SU-DHL-6 (cell line): ENCODE measurements around the gene PPP1R13L.
A peak's percentile ranks its signal among the peaks of the same experiment; 100 is the strongest.

Experiments
- H2AFZ ChIP-seq: fragments of 200-600 bp; sonication (generic); 2 replicates; pipeline ENCODE4 v1.6.1; 2014; ENCODE audit warnings: low read depth, mild to moderate bottlenecking, moderate library complexity, mixed read lengths, antibody characterized with exemption, low read length; ENCODE audit not compliant: severe bottlenecking
- H3F3A ChIP-seq: fragments of 200-600 bp; shearing (Covaris generic); 2 replicates; pipeline ENCODE4 v1.6.0; 2016; ENCODE audit warnings: antibody characterized with exemption, mild to moderate bottlenecking; ENCODE audit not compliant: insufficient read depth
- H3K27ac ChIP-seq: fragments of 200-600 bp; sonication (generic); 2 replicates; pipeline ENCODE4 v1.5.1; 2016; ENCODE audit warnings: low read depth, mild to moderate bottlenecking, low read length, moderate library complexity, mixed read lengths
- H3K27me3 ChIP-seq: fragments of 200-600 bp; sonication (generic), shearing (Covaris generic); 2 replicates; pipeline ENCODE4 v1.6.0; 2014; ENCODE audit warnings: mild to moderate bottlenecking, low read length
- H3K36me3 ChIP-seq: fragments of 200-600 bp; sonication (generic); 2 replicates; pipeline ENCODE4 v1.6.1; 2014; ENCODE audit warnings: mild to moderate bottlenecking, low read length, mixed read lengths
- H3K4me2 ChIP-seq: fragments of 300-600, 200-600 bp; shearing (Covaris generic), sonication (generic); 2 replicates; pipeline ENCODE4 v1.6.0; 2014; ENCODE audit warnings: low read length, low read depth, mild to moderate bottlenecking; ENCODE audit not compliant: poor library complexity, severe bottlenecking
- H3K4me3 ChIP-seq: fragments of 200-600 bp; sonication (generic); 2 replicates; pipeline ENCODE4 v1.5.1; 2014; ENCODE audit warnings: antibody characterized with exemption, low read length, mild to moderate bottlenecking, mixed read lengths; ENCODE audit not compliant: insufficient read depth, poor library complexity, severe bottlenecking
- H3K79me2 ChIP-seq: fragments of 200-600 bp; sonication (generic); 2 replicates; pipeline ENCODE4 v1.6.1; 2014; ENCODE audit warnings: mild to moderate bottlenecking, low read length, moderate library complexity; ENCODE audit not compliant: insufficient read depth
- H3K9ac ChIP-seq: fragments of 200-600 bp; sonication (generic); 2 replicates; pipeline ENCODE4 v1.7.0; 2014; ENCODE audit warnings: mild to moderate bottlenecking, low read length
- H3K9me2 ChIP-seq: fragments of 200-600 bp; sonication (generic); replicated peaks from 2 replicates; pipeline ENCODE4 v1.6.1; 2014; ENCODE audit warnings: low read length; ENCODE audit not compliant: insufficient read depth
- H3K9me3 ChIP-seq: fragments of 200-600 bp; sonication (generic); 2 replicates; pipeline ENCODE4 v1.6.1; 2014; ENCODE audit warnings: low read length, mixed read lengths; ENCODE audit not compliant: insufficient read depth
- H4K20me1 ChIP-seq: fragments of 200-600 bp; sonication (generic); 2 replicates; pipeline ENCODE4 v1.6.1; 2014; ENCODE audit warnings: low read depth, mild to moderate bottlenecking, antibody characterized with exemption, low read length, moderate library complexity, mixed read lengths
- CTCF ChIP-seq: fragments of 200-600 bp; sonication (generic); IDR thresholded peaks from one replicate; pipeline ENCODE4 v1.5.1; 2017; ENCODE audit warnings: antibody characterized with exemption, mild to moderate bottlenecking, low read length, moderate library complexity; ENCODE audit not compliant: insufficient read depth, poor library complexity, severe bottlenecking
- EZH2phosphoT487 ChIP-seq: fragments of 200-600 bp; sonication (generic), shearing (Covaris generic); conservative IDR thresholded peaks from 2 replicates; pipeline ENCODE4 v1.6.1; 2018; ENCODE audit warnings: mild to moderate bottlenecking, antibody characterized with exemption, low read length, moderate library complexity, mixed read lengths

PPP1R13L gene

DNA sequence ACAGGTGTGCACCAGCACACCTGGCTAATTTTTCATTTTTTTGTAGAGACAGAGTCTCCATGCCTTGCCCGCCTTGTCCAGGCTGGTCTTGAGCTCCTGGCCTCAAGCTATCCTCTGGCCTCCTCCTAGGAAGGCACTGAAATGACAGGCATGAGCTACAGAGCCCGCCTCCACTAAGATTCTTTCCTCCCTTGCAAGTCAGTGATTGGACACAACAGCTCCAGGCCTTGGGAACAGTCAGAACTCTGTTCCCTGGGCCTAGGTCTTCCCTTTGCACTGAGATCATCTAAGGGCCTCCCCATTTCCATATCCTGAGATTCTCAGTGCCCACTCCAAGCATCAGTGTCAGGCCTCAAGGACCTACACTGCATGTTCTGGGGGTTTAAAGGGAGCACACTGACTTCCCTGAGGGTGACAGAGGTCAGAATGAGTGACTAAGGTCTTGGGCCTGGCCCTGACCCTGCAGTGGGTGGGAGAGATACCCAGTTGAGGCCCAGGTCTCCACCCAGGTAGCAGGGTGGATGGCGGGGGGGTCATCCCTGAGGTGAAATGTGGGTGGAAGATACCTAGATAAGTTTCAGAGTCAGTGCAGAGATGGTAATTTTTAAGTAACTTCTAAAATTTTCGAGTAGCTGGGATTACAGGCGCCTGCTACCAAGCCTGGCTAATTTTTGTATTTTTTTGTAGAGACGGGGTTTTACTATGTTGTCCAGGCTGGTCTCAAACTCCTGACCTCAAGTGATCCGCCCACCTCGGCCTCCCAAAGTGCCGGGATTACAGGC is 36.2 kb upstream of the PPP1R13L start:
- no peaks in the 10 kb centered on the region for H3K9me2 ChIP-seq
- no peak overlapping the region for H3K9ac ChIP-seq
- no peaks in the 10 kb centered on the region for H3K36me3 ChIP-seq
- H3F3A ChIP-seq = peaks cover 20% of the 10 kb centered on the region
- H3K4me3 ChIP-seq = no peak overlapping the region
- no peak overlapping the region for H3K4me2 ChIP-seq
- H4K20me1 ChIP-seq = no peaks in the 10 kb centered on the region
- no peak for TF ChIP-seq CTCF
- TF ChIP-seq EZH2phosphoT487 = no peak
- no peaks in the 10 kb centered on the region for H3K79me2 ChIP-seq
- H2AFZ ChIP-seq = no peak overlapping the region
- no peaks in the 10 kb centered on the region for H3K9me3 ChIP-seq
- H3K27ac ChIP-seq = no peak overlapping the region
- H3K27me3 ChIP-seq = no peaks in the 10 kb centered on the region

DNA sequence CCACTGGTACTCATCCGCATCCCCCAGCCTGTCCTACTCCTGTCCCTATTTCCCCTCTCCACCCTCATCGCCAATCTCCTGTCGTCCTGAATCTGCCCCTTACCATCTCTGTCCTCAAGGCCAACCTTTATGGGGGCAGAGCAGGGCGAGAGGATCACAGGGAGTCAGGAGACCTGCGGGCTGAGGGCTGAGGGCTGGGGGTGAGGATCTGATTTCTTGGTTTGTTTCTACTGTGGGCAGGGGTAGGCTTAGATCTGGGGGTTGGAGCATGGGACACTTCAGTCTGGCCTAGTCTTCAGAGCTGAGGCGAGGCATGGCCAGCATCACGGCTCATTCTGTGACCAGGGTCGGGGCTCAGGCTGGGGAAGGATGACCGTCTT is 35.4 kb upstream of the PPP1R13L start:
- Histone ChIP-seq H4K20me1 (no peaks in the 10 kb centered on the region), H3K27me3 (no peaks in the 10 kb centered on the region), H3K9me3 (no peaks in the 10 kb centered on the region), H3K4me2 (peak overlapping the region; percentile 91), H3F3A (peaks cover 17% of the 10 kb centered on the region), H3K9me2 (no peaks in the 10 kb centered on the region), H3K27ac (no peak overlapping the region), H3K36me3 (no peaks in the 10 kb centered on the region), H3K4me3 (peak overlapping the region; percentile 68), H3K79me2 (no peaks in the 10 kb centered on the region), H3K9ac (peak overlapping the region; percentile 63), H2AFZ (peak overlapping the region; percentile 93)
- TF ChIP-seq CTCF (no peak), EZH2phosphoT487 (no peak)

DNA sequence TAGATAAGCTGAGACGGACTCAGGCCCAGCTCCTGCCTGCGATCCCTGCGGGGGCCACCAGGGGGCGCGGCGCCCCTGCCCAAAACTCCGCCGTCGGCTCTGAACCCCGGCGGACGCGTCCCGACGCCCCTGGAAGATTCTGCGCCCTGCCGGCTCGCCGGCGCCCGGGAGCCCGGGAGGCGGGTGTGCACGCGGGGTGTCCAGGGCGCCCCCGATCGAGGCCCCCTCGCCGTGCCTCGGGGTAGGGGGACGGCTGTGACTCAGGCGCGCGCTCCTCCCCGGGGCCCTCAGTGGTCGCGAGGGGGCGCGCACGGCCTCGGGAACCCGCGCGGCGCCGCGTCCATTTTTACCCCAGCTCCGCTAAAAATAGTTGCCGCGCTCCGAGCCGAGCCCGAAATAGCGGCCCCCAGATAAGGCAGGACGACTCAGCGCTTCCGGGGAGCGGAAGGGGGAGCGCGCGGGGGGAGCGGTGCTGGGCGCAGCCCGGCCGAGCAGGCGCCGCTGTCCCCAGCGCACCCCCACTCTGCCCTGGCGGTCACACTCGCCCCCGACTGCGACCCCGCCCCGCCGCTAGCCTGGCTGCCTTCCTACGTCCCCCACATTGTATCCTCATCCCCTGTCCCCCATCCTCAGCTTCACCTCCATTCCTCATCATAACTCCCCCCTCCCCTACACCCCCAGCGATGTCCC is 34.8 kb upstream of the PPP1R13L start:
- H3K36me3 ChIP-seq = no peaks in the 10 kb centered on the region
- TF ChIP-seq EZH2phosphoT487 (no peak), CTCF (peak; percentile 97)
- no peaks in the 10 kb centered on the region for H3K9me3 ChIP-seq
- H3K4me2 ChIP-seq = peak overlapping the region; percentile 91
- no peaks in the 10 kb centered on the region for H3K27me3 ChIP-seq
- H3F3A ChIP-seq = peaks cover 16% of the 10 kb centered on the region
- peak overlapping the region; percentile 68 for H3K4me3 ChIP-seq
- H3K79me2 ChIP-seq = no peaks in the 10 kb centered on the region
- peak overlapping the region; percentile 60 for H3K27ac ChIP-seq
- peak overlapping the region; percentile 63 for H3K9ac ChIP-seq
- peak overlapping the region; percentile 93 for H2AFZ ChIP-seq
- H3K9me2 ChIP-seq = no peaks in the 10 kb centered on the region
- no peaks in the 10 kb centered on the region for H4K20me1 ChIP-seq
